GM23338 (cell line): ENCODE results near the gene NDUFB11. TPM values are rescaled to one million over a fixed set of nuclear protein-coding genes. Genes with fewer than 3 reads are reported as not detected.

Source experiments
- ATAC-seq: fragments of 200-7000 bp; cut with Tn5 transposase; 3 replicates; pipeline ENCODE4 v1.9.1; 2020
- DNase-seq: peaks from one replicate; pipeline ENCODE4 v3.0.0-alpha.2; 2015; ENCODE audit warnings: low spot score
- H2AFZ ChIP-seq: fragments of 200-600 bp; sonication (generic); 2 replicates; pipeline ENCODE4 v1.8.0; 2016; ENCODE audit warnings: antibody characterized with exemption, mild to moderate bottlenecking, moderate library complexity
- H3F3A ChIP-seq: fragments of 200-600 bp; sonication (generic); replicated peaks from 2 replicates; pipeline ENCODE4 v1.8.0; 2017; ENCODE audit warnings: antibody characterized with exemption, mixed run types, low read depth
- H3K27ac ChIP-seq: fragments of 200-600 bp; sonication (generic); 2 replicates; pipeline ENCODE4 v1.6.1; 2016; ENCODE audit warnings: low read depth
- H3K27me3 ChIP-seq: fragments of 200-600 bp; sonication (generic); 2 replicates; pipeline ENCODE4 v1.8.0; 2016; ENCODE audit warnings: mild to moderate bottlenecking, mixed run types, moderate library complexity; ENCODE audit not compliant: insufficient read depth
- H3K36me3 ChIP-seq: fragments of 200-600 bp; sonication (generic); 2 replicates; pipeline ENCODE4 v1.8.0; 2016; ENCODE audit warnings: mild to moderate bottlenecking; ENCODE audit not compliant: insufficient read depth
- H3K4me1 ChIP-seq: fragments of 200-600 bp; sonication (generic); 2 replicates; pipeline ENCODE4 v1.8.0; 2016; ENCODE audit warnings: mild to moderate bottlenecking, moderate library complexity; ENCODE audit not compliant: insufficient read depth
- H3K4me2 ChIP-seq: fragments of 200-600 bp; sonication (generic); 2 replicates; pipeline ENCODE4 v1.7.1; 2017; ENCODE audit warnings: mixed run types
- H3K4me3 ChIP-seq: fragments of 200-600 bp; sonication (generic); 2 replicates; pipeline ENCODE4 v1.6.1; 2016; ENCODE audit warnings: mixed run types
- H3K79me2 ChIP-seq: fragments of 200-600 bp; sonication (generic); replicated peaks from 2 replicates; pipeline ENCODE4 v1.8.0; 2017; ENCODE audit warnings: mild to moderate bottlenecking; ENCODE audit not compliant: insufficient read depth
- H3K9me2 ChIP-seq: fragments of 200-600 bp; sonication (generic); 2 replicates; pipeline ENCODE4 v1.8.0; 2017; ENCODE audit not compliant: insufficient read depth
- H4K20me1 ChIP-seq: fragments of 200-600 bp; sonication (generic); replicated peaks from 2 replicates; pipeline ENCODE4 v1.8.0; 2017; ENCODE audit warnings: mild to moderate bottlenecking; ENCODE audit not compliant: insufficient read depth
- H3K27ac Mint-ChIP-seq: 2 replicates; pipeline ENCODE4 v1.8.0; 2020; ENCODE audit warnings: inconsistent platforms, mild to moderate bottlenecking, moderate library complexity, mixed read lengths
- H3K27me3 Mint-ChIP-seq: 3 replicates; pipeline ENCODE4 v1.8.0; 2022; ENCODE audit warnings: low read depth, mild to moderate bottlenecking, moderate library complexity, mixed read lengths, inconsistent platforms; ENCODE audit not compliant: insufficient read depth, poor library complexity
- H3K36me3 Mint-ChIP-seq: 3 replicates; pipeline ENCODE4 v1.8.0; 2021; ENCODE audit warnings: low read depth, mild to moderate bottlenecking, inconsistent platforms, moderate library complexity, mixed read lengths
- H3K4me1 Mint-ChIP-seq: 3 replicates; pipeline ENCODE4 v1.8.0; 2020; ENCODE audit warnings: mild to moderate bottlenecking, inconsistent platforms, mixed read lengths
- H3K4me3 Mint-ChIP-seq: 3 replicates; pipeline ENCODE4 v1.8.0; 2021; ENCODE audit warnings: moderate library complexity, mild to moderate bottlenecking, inconsistent platforms, mixed read lengths
- H3K9me3 Mint-ChIP-seq: 3 replicates; pipeline ENCODE4 v1.8.0; 2020; ENCODE audit warnings: moderate library complexity, mild to moderate bottlenecking, inconsistent platforms, mixed read lengths
- ETS1 ChIP-seq: IDR thresholded peaks from 2 replicates; pipeline ENCODE4 v1.6.1; 2016; ENCODE audit warnings: antibody characterized with exemption
- JUNB ChIP-seq: IDR thresholded peaks from one replicate; pipeline ENCODE4 v1.6.1; 2016; ENCODE audit warnings: antibody characterized with exemption; ENCODE audit not compliant: unreplicated experiment
- POLR2AphosphoS5 ChIP-seq: IDR thresholded peaks from 2 replicates; pipeline ENCODE4 v1.6.1; 2016; ENCODE audit warnings: antibody characterized with exemption, low read depth
- STAT1 ChIP-seq: IDR thresholded peaks from one replicate; pipeline ENCODE4 v1.6.1; 2016; ENCODE audit warnings: antibody characterized with exemption; ENCODE audit not compliant: unreplicated experiment
- ZNF114 ChIP-seq: fragments of 250-450 bp; sonication (Bioruptor Pico); IDR thresholded peaks from 2 replicates; pipeline ENCODE4 v1.5.0; 2020; ENCODE audit warnings: mild to moderate bottlenecking, moderate library complexity
- ZNF462 ChIP-seq: fragments of 250-450 bp; sonication (Bioruptor Pico); IDR thresholded peaks from 2 replicates; pipeline ENCODE4 v1.5.0; 2020; ENCODE audit warnings: mild to moderate bottlenecking, moderate library complexity
- polyA plus RNA-seq: library from polyadenylated mRNA; unstranded; fragments of >200 nt; fragmentation: Nextera tagmentation; extraction: Ambion mirVana; gene quantifications from 2 replicates; pipeline ENCODE4 v1.2.1, GENCODE V29; 2016
- total RNA-seq: library from RNA; depleted of rRNA; stranded (reverse); fragments of >200 nt; shearing (Covaris generic); gene quantifications from 2 replicates; pipeline ENCODE4 v1.2.3, GENCODE V29; 2014

Gene NDUFB11
- total and polyA plus RNA-seq, 2 experiments from 2014 or later: 103 to 238 TPM

GRCh38 chrX:47182106-47182700 is 37.7 kb upstream of the NDUFB11 start (continued):
- no peak for TF ChIP-seq ZNF462 (CRISPR knock-in tag)
- no peak for TF ChIP-seq POLR2AphosphoS5
- TF ChIP-seq STAT1: no peak
- TF ChIP-seq ETS1: no peak
- no peak for TF ChIP-seq JUNB

- H3K27ac Mint-ChIP-seq: no peak overlapping the region
- no peak overlapping the region for H3K27ac ChIP-seq
- H2AFZ ChIP-seq: no peak overlapping the region
- H3K36me3 ChIP-seq: 0 out of 2 replicates have a peak, but pooled peaks cover 3% of the 10 kb centered on the region
- H3K79me2 ChIP-seq: no peaks in the 10 kb centered on the region
- no peaks in the 10 kb centered on the region for H3K4me1 Mint-ChIP-seq
- no peak overlapping the region for H3K4me2 ChIP-seq
- peaks cover 42% of the 10 kb centered on the region for H3K36me3 Mint-ChIP-seq
- no peaks in the 10 kb centered on the region for H4K20me1 ChIP-seq
- no peaks in the 10 kb centered on the region for H3K9me2 ChIP-seq
- no peaks in the 10 kb centered on the region for H3F3A ChIP-seq
- peaks cover 2% of the 10 kb centered on the region for H3K27me3 Mint-ChIP-seq
- H3K27me3 ChIP-seq: no peaks in the 10 kb centered on the region
- no peaks in the 10 kb centered on the region for H3K9me3 Mint-ChIP-seq
- H3K4me3 Mint-ChIP-seq: no peak overlapping the region
- ATAC-seq: no peak
- H3K4me3 ChIP-seq: no peak overlapping the region
- H3K4me1 ChIP-seq: no peaks in the 10 kb centered on the region
- no peak for DNase-seq
- TF ChIP-seq ZNF114 (CRISPR knock-in tag) (no peak), ZNF462 (CRISPR knock-in tag) (no peak)
These were observed 36.8 kb upstream of the NDUFB11 start for GRCh38 chrX:47181301-47181700.
